IMR-90 (cell line): Measurements from ENCODE around the gene ZFHX3. TPM values are rescaled to one million over a fixed set of nuclear protein-coding genes. Genes with fewer than 3 reads are reported as not detected.

Experiments used
- ATAC-seq: fragments of 200-7000 bp; cut with Tn5 transposase; 2 replicates; pipeline ENCODE4 v1.9.1; 2020; ENCODE audit warnings: low read depth, mild to moderate bottlenecking, moderate library complexity
- BruUV-seq: library from RNA; stranded (reverse); fragments of 400-500 nt; replicated peaks from 2 replicates; lab custom pipeline; 2021; lab: Mats Ljungman, UMichigan
- CTCF ChIA-PET: fragments of 300-600 bp; formaldehyde crosslinking; extraction: SDS; loops from one replicate; lab custom pipeline; 2021; ENCODE audit warnings: antibody characterized with exemption; lab: Yijun Ruan, JAX
- POLR2A ChIA-PET: fragments of 300-600 bp; sonication (Branson Sonifier 250); formaldehyde crosslinking; loops from one replicate; lab custom pipeline; 2022; ENCODE audit warnings: antibody characterized with exemption; ENCODE audit not compliant: unreplicated experiment; lab: Charles Lee
- DNase-seq: peaks from one replicate; pipeline ENCODE4 v3.0.0; 2013
- H2AFZ ChIP-seq: replicated peaks from 2 replicates; pipeline ENCODE3; 2013; ENCODE audit warnings: low read length, mild to moderate bottlenecking; ENCODE audit not compliant: poor library complexity
- H2AK5ac ChIP-seq: 2 replicates; pipeline ENCODE4 v1.6.1; 2013; ENCODE audit warnings: low read depth, low read length, inconsistent platforms
- H2AK9ac ChIP-seq: replicated peaks from 2 replicates; pipeline ENCODE3; 2013; ENCODE audit warnings: mild to moderate bottlenecking, low read depth, low read length, moderate library complexity; ENCODE audit not compliant: poor library complexity
- H2BK120ac ChIP-seq: 2 replicates; pipeline ENCODE4 v1.6.1; 2013; ENCODE audit warnings: low read depth, low read length, inconsistent platforms
- H2BK15ac ChIP-seq: 3 replicates; pipeline ENCODE4 v1.6.1; 2013; ENCODE audit warnings: low read depth, low read length, inconsistent platforms
- H2BK20ac ChIP-seq: 2 replicates; pipeline ENCODE4 v1.6.1; 2013; ENCODE audit warnings: low read depth, mild to moderate bottlenecking, inconsistent platforms, low read length, moderate library complexity
- H2BK5ac ChIP-seq: 2 replicates; pipeline ENCODE4 v1.6.1; 2013; ENCODE audit warnings: mild to moderate bottlenecking, low read depth, low read length, inconsistent platforms; ENCODE audit not compliant: poor library complexity, severe bottlenecking
- H3K14ac ChIP-seq: replicated peaks from 2 replicates; pipeline ENCODE4 v1.6.1; 2013; ENCODE audit warnings: low read depth, low read length, inconsistent platforms
- H3K18ac ChIP-seq: 2 replicates; pipeline ENCODE4 v1.6.1; 2013; ENCODE audit warnings: low read depth, low read length, control low read depth
- H3K23ac ChIP-seq: 2 replicates; pipeline ENCODE4 v1.6.1; 2013; ENCODE audit warnings: low read depth, low read length, inconsistent platforms
- H3K27ac ChIP-seq: 2 replicates; pipeline ENCODE4 v1.5.1; 2013; ENCODE audit warnings: mild to moderate bottlenecking, control low read depth, low read length; ENCODE audit not compliant: insufficient read depth
- H3K27me3 ChIP-seq: 2 replicates; pipeline ENCODE4 v1.6.1; 2013; ENCODE audit warnings: low read length; ENCODE audit not compliant: control insufficient read depth, insufficient read depth
- H3K36me3 ChIP-seq: 2 replicates; pipeline ENCODE4 v1.6.1; 2013; ENCODE audit warnings: low read length, mixed read lengths; ENCODE audit not compliant: control insufficient read depth, insufficient read depth
- H3K4ac ChIP-seq: 2 replicates; pipeline ENCODE4 v1.6.1; 2013; ENCODE audit warnings: low read depth, low read length, inconsistent platforms
- H3K4me1 ChIP-seq: 2 replicates; pipeline ENCODE4 v1.6.1; 2013; ENCODE audit warnings: low read length, mixed read lengths; ENCODE audit not compliant: control insufficient read depth, insufficient read depth
- H3K4me2 ChIP-seq: 2 replicates; pipeline ENCODE4 v1.6.1; 2013; ENCODE audit warnings: low read depth, mild to moderate bottlenecking, control low read depth, low read length, moderate library complexity
- H3K4me3 ChIP-seq: 2 replicates; pipeline ENCODE4 v1.5.1; 2013; ENCODE audit warnings: low read depth, mild to moderate bottlenecking, control low read depth, low read length, moderate library complexity; ENCODE audit not compliant: insufficient read depth
- H3K56ac ChIP-seq: 2 replicates; pipeline ENCODE4 v1.6.1; 2013; ENCODE audit warnings: low read length, inconsistent platforms; ENCODE audit not compliant: insufficient read depth; ENCODE audit errors: extremely low read depth
- H3K79me1 ChIP-seq, 2 experiments: 2 replicates each; pipeline ENCODE4 v1.6.1; 2013; ENCODE audit warnings: low read length in 2 of 2, inconsistent platforms in 1 of 2, low read depth in 1 of 2
- H3K9ac ChIP-seq: 2 replicates; pipeline ENCODE4 v1.6.1; 2013; ENCODE audit warnings: low read depth, low read length, control low read depth
- H3K9me1 ChIP-seq: 2 replicates; pipeline ENCODE4 v1.6.1; 2013; ENCODE audit warnings: low read length, inconsistent platforms; ENCODE audit not compliant: insufficient read depth
- H3K9me3 ChIP-seq: 2 replicates; pipeline ENCODE4 v1.6.1; 2013; ENCODE audit warnings: low read length; ENCODE audit not compliant: control insufficient read depth, insufficient read depth
- H4K20me1 ChIP-seq: 2 replicates; pipeline ENCODE4 v1.6.1; 2013; ENCODE audit warnings: low read length, inconsistent platforms; ENCODE audit not compliant: insufficient read depth
- H4K5ac ChIP-seq: 2 replicates; pipeline ENCODE4 v1.6.1; 2013; ENCODE audit warnings: mild to moderate bottlenecking, low read depth, low read length, control low read depth
- H4K8ac ChIP-seq, 2 experiments: 2 replicates each; pipeline ENCODE4 v1.6.1; 2013; ENCODE audit warnings: low read depth in 2 of 2, low read length in 2 of 2, control low read depth in 1 of 2, inconsistent platforms in 1 of 2
- H4K91ac ChIP-seq: 2 replicates; pipeline ENCODE4 v1.6.1; 2013; ENCODE audit warnings: low read depth, low read length, inconsistent platforms; ENCODE audit not compliant: insufficient read depth
- CEBPB ChIP-seq: IDR thresholded peaks from 2 replicates; pipeline ENCODE4 v1.6.1; 2012; ENCODE audit warnings: low read depth, low read length, improper control_type of control experiment
- MAFK ChIP-seq: IDR thresholded peaks from 2 replicates; pipeline ENCODE4 v1.6.1; 2012; ENCODE audit warnings: low read depth, low read length, improper control_type of control experiment
- MXI1 ChIP-seq: IDR thresholded peaks from 2 replicates; pipeline ENCODE4 v1.6.1; 2012; ENCODE audit warnings: low read depth, mild to moderate bottlenecking, low read length, moderate library complexity, borderline replicate concordance
- POLR2A ChIP-seq: IDR thresholded peaks from 2 replicates; pipeline ENCODE4 v1.6.1; 2012; ENCODE audit warnings: mild to moderate bottlenecking, low read depth, low read length
- RCOR1 ChIP-seq: IDR thresholded peaks from 2 replicates; pipeline ENCODE4 v1.6.1; 2012; ENCODE audit warnings: mild to moderate bottlenecking, low read length, improper control_type of control experiment; ENCODE audit not compliant: insufficient replicate concordance
- RFX5 ChIP-seq: IDR thresholded peaks from 2 replicates; pipeline ENCODE4 v1.8.0; 2012; ENCODE audit warnings: low read depth, mild to moderate bottlenecking, low read length, moderate library complexity
- WGBS, 2 experiments: methylation state at CpG; one replicate each; pipeline versions ENCODE4 v1.1.5 to v1.1.7; 2013; ENCODE audit warnings: missing lambda C conversion rate in 2 of 2; ENCODE audit not compliant: insufficient read length in 1 of 2; ENCODE audit errors: extremely low coverage in 2 of 2; 5-methylcytosine and 5-hydroxymethylcytosine counted together
- dilution Hi-C: fragments of 300-500 bp; cut with HindIII; formaldehyde crosslinking; loops from one replicate; pipeline ENCODE4 v1.14.3; 2018; ENCODE audit warnings: low sequenced_read_pairs; ENCODE audit not compliant: unreplicated experiment
- in situ Hi-C: fragments of 300-500 bp; cut with MboI; formaldehyde crosslinking; loops from 3 replicates; pipeline ENCODE4 v1.14.3; 2019; ENCODE audit warnings: low sequenced_read_pairs, inconsistent platforms, mixed read lengths
- intact Hi-C: fragments of 100-400 bp; cut with micrococcal nuclease; formaldehyde crosslinking; loops from 2 replicates; pipeline ENCODE4 v1.10.0; 2022
- polyA plus RNA-seq, 3 experiments: library from polyadenylated mRNA; depleted of rRNA; stranded (reverse); fragments of >200 nt; gene quantifications; 2 replicates each; pipeline ENCODE4 v1.2.3, GENCODE V29; 2012; ENCODE audit warnings: low replicate concordance in 1 of 3
- total RNA-seq: library from RNA; depleted of rRNA; stranded (reverse); fragments of >200 nt; gene quantifications from 2 replicates; pipeline ENCODE4 v1.2.3, GENCODE V29; 2012
- TF ChIP-seq, protein P1 (sequence below): conservative IDR thresholded peaks from 2 replicates; pipeline ENCODE4 v1.5.1; 2012; ENCODE audit warnings: mild to moderate bottlenecking, low read depth, low read length, improper control_type of control experiment

Gene ZFHX3
- total and polyA plus RNA-seq, 2 of the 4 experiments (the other 2 are of a cell fraction), result 1.4 to 1.7 TPM

DNA sequence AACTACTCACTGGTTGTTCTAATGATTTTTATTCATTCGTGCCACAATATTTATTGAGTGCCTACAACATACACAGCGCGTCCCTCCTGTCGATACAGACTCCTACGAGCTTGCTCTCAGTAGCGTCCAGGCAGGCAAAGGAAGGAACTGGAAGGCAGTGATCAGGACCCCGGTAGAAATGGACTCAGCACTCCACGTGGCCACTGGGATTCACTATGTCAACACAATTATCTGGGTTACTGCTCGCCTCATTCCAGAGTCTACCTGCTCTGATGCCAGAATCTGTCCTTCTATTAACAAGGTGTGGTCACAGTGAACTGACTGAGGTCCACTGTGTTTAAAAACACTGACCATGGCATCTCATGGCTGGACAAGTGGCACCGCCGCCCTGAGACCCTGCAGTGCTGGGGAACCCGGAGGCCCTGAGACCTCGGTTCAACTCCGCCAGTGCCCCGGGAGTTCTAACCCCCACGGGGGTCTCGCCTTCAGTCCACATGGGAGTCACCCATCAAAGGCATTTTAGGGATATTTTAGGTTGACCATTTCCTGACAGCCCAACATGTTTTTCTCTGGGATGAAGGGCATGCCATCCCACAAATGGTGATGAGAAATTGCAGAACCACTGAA is 71.4 kb downstream of the ZFHX3 start:
- H3K23ac ChIP-seq, result no peak overlapping the region
- CTCF ChIA-PET, result no interaction called here
- H2BK120ac ChIP-seq, result no peak overlapping the region
- peaks cover 45 to 79% of the 10 kb centered on the region in 2 experiments for H3K79me1 ChIP-seq
- H4K8ac ChIP-seq, result no peak overlapping the region
- H3K18ac ChIP-seq, result no peak overlapping the region
- H2AK5ac ChIP-seq, result no peak overlapping the region
- no peak for ATAC-seq
- no TSS peak for BruUV-seq
- H3K4me3 ChIP-seq, result no peak overlapping the region
- H3K4me2 ChIP-seq, result no peak overlapping the region
- no peak overlapping the region for H2AFZ ChIP-seq
- intact Hi-C loops (no loop called here), in situ Hi-C loops (no loop called here), dilution Hi-C loops (no loop called here)
- POLR2A ChIA-PET, result no interaction called here
- H2BK20ac ChIP-seq, result no peak overlapping the region
- no peak overlapping the region for H2BK5ac ChIP-seq
- no peaks in the 10 kb centered on the region for H3K27me3 ChIP-seq
- 97% methylated on average over 4 of the region's 17 CpGs; no CpG with 5 or more reads in 1 of the 2 experiments for WGBS, 2 experiments
- DNase-seq, result no peak
- H4K5ac ChIP-seq, result no peak overlapping the region
- no peak overlapping the region for H2AK9ac ChIP-seq
- H3K9me1 ChIP-seq, result peaks cover 5% of the 10 kb centered on the region; the same call in 1 of the 2 replicates
- H3K14ac ChIP-seq, result no peak overlapping the region
- H4K91ac ChIP-seq, result no peak overlapping the region
- TF ChIP-seq MXI1 (no peak), RCOR1 (no peak), CEBPB (no peak), MAFK (no peak), POLR2A (no peak), RFX5 (no peak)
- TF ChIP-seq, protein P1, sequence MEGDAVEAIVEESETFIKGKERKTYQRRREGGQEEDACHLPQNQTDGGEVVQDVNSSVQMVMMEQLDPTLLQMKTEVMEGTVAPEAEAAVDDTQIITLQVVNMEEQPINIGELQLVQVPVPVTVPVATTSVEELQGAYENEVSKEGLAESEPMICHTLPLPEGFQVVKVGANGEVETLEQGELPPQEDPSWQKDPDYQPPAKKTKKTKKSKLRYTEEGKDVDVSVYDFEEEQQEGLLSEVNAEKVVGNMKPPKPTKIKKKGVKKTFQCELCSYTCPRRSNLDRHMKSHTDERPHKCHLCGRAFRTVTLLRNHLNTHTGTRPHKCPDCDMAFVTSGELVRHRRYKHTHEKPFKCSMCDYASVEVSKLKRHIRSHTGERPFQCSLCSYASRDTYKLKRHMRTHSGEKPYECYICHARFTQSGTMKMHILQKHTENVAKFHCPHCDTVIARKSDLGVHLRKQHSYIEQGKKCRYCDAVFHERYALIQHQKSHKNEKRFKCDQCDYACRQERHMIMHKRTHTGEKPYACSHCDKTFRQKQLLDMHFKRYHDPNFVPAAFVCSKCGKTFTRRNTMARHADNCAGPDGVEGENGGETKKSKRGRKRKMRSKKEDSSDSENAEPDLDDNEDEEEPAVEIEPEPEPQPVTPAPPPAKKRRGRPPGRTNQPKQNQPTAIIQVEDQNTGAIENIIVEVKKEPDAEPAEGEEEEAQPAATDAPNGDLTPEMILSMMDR, result no peak
- H3K4ac ChIP-seq, result no peak overlapping the region
- H3K9me3 ChIP-seq, result no peaks in the 10 kb centered on the region
- H4K20me1 ChIP-seq, result peaks cover 51% of the 10 kb centered on the region
- no peak overlapping the region for H3K27ac ChIP-seq
- H2BK15ac ChIP-seq, result no peak overlapping the region
- no peaks in the 10 kb centered on the region; the same call in 1 of the 2 replicates for H3K4me1 ChIP-seq
- no peak overlapping the region for H3K9ac ChIP-seq
- no peak overlapping the region for H3K56ac ChIP-seq
- no peaks in the 10 kb centered on the region; the same call in 1 of the 2 replicates for H3K36me3 ChIP-seq
